GM12873 (cell line): ENCODE data around the gene HECW1.

Experiments
- CTCF ChIP-seq: IDR thresholded peaks from 2 replicates; pipeline ENCODE4 v1.5.1; 2012; ENCODE audit warnings: low read depth, mild to moderate bottlenecking, moderate library complexity, low read length, control low read depth; ENCODE audit not compliant: insufficient read depth; ENCODE audit errors: missing control alignments

The HECW1 gene

GRCh38 chr7:43300121-43300520, 187.7 kb downstream of the HECW1 start:
- TF ChIP-seq CTCF = no peak

- no peak for TF ChIP-seq CTCF
These were observed 189.8 kb downstream of the HECW1 start for GRCh38 chr7:43302211-43302711.

GRCh38 chr7:43302773-43303460, 190.5 kb downstream of the HECW1 start:
- no peak for TF ChIP-seq CTCF

GRCh38 chr7:43303740-43304241, 191.3 kb downstream of the HECW1 start:
- TF ChIP-seq CTCF = no peak

GRCh38 chr7:43306404-43306803, 194.0 kb downstream of the HECW1 start:
- TF ChIP-seq CTCF = no peak

- no peak for TF ChIP-seq CTCF
These were observed 195.1 kb downstream of the HECW1 start for GRCh38 chr7:43307522-43307921.

- TF ChIP-seq CTCF = no peak
These were observed 196.7 kb downstream of the HECW1 start for GRCh38 chr7:43308913-43309705.
